Neuronal stem cell (in vitro differentiated cells): ENCODE results near the gene ZMYM4.

ENCODE experiments used
- DNase-seq: peaks from one replicate; pipeline ENCODE4 v3.0.0-alpha.2; 2013; ENCODE audit warnings: low spot score
- H2AFZ ChIP-seq: one replicate; pipeline ENCODE4 v1.6.1; 2013; ENCODE audit warnings: mild to moderate bottlenecking, low read length, inconsistent platforms
- H2AK5ac ChIP-seq: 2 replicates; pipeline ENCODE4 v1.6.1; 2013; ENCODE audit warnings: low read depth, mild to moderate bottlenecking, inconsistent platforms, low read length, moderate library complexity, mixed read lengths
- H2BK120ac ChIP-seq: 2 replicates; pipeline ENCODE4 v1.6.1; 2013; ENCODE audit warnings: low read depth, mild to moderate bottlenecking, inconsistent platforms, low read length, moderate library complexity, mixed read lengths
- H2BK12ac ChIP-seq: one replicate; pipeline ENCODE4 v1.6.1; 2013; ENCODE audit warnings: low read length, inconsistent platforms
- H2BK15ac ChIP-seq: 2 replicates; pipeline ENCODE4 v1.6.1; 2013; ENCODE audit warnings: mild to moderate bottlenecking, low read length, inconsistent platforms, mixed read lengths
- H2BK5ac ChIP-seq: one replicate; pipeline ENCODE4 v1.6.1; 2013; ENCODE audit warnings: inconsistent platforms, mild to moderate bottlenecking, low read length, moderate library complexity
- H3K14ac ChIP-seq: one replicate; pipeline ENCODE4 v1.6.1; 2013; ENCODE audit warnings: low read length, inconsistent platforms
- H3K18ac ChIP-seq: 2 replicates; pipeline ENCODE4 v1.6.1; 2013; ENCODE audit warnings: low read length, inconsistent platforms
- H3K23ac ChIP-seq: 2 replicates; pipeline ENCODE4 v1.6.1; 2013; ENCODE audit warnings: low read depth, mild to moderate bottlenecking, mixed read lengths, low read length, inconsistent platforms; ENCODE audit not compliant: poor library complexity
- H3K27ac ChIP-seq: replicated peaks from 3 replicates; pipeline ENCODE4 v1.5.1; 2013; ENCODE audit warnings: low read length, inconsistent platforms
- H3K27me3 ChIP-seq, 3 experiments: 2 replicates each; pipeline ENCODE4 v1.6.1; 2013; ENCODE audit warnings: low read length in 3 of 3, mild to moderate bottlenecking in 2 of 3, inconsistent platforms in 1 of 3, low read depth in 1 of 3, mixed read lengths in 1 of 3, moderate library complexity in 1 of 3; ENCODE audit not compliant: control insufficient read depth in 3 of 3, insufficient read depth in 3 of 3
- H3K36me3 ChIP-seq, 2 donors: replicated peaks in 1 of 2; 2 replicates each; pipeline ENCODE4 v1.6.1; 2013; ENCODE audit warnings: low read length in 2 of 2; ENCODE audit not compliant: control insufficient read depth in 2 of 2, insufficient read depth in 2 of 2
- H3K4ac ChIP-seq: 2 replicates; pipeline ENCODE4 v1.6.1; 2013; ENCODE audit warnings: inconsistent platforms, mild to moderate bottlenecking, low read length, moderate library complexity
- H3K4me1 ChIP-seq, 2 donors: 1 replicate in 1 of 2; 2 replicates in 1 of 2; pipeline ENCODE4 v1.6.1; 2013; ENCODE audit warnings: low read length in 2 of 2, low read depth in 1 of 2; ENCODE audit not compliant: control insufficient read depth in 2 of 2, insufficient read depth in 1 of 2
- H3K4me2 ChIP-seq: one replicate; pipeline ENCODE4 v1.6.1; 2013; ENCODE audit warnings: mild to moderate bottlenecking, low read length, inconsistent platforms; ENCODE audit not compliant: insufficient read depth, poor library complexity, severe bottlenecking
- H3K4me3 ChIP-seq, 2 donors: 2 replicates each; pipeline ENCODE4 v1.5.1; 2013; ENCODE audit warnings: low read length in 2 of 2, mild to moderate bottlenecking in 2 of 2, inconsistent platforms in 1 of 2, moderate library complexity in 1 of 2
- H3K79me1 ChIP-seq: one replicate; pipeline ENCODE4 v1.6.1; 2013; ENCODE audit warnings: low read depth, mild to moderate bottlenecking, inconsistent platforms, low read length, moderate library complexity
- H3K9ac ChIP-seq: one replicate; pipeline ENCODE4 v1.6.1; 2013; ENCODE audit warnings: mild to moderate bottlenecking, low read depth, low read length, inconsistent platforms; ENCODE audit not compliant: poor library complexity
- H3K9me3 ChIP-seq, 2 donors: replicated peaks in 1 of 2; 2 replicates each; pipeline versions ENCODE3 to v1.6.1; 2013; ENCODE audit warnings: low read length in 2 of 2, mild to moderate bottlenecking in 2 of 2, inconsistent platforms in 1 of 2, low read depth in 1 of 2, mixed read lengths in 1 of 2, moderate library complexity in 1 of 2; ENCODE audit not compliant: control insufficient read depth in 2 of 2, insufficient read depth in 1 of 2
- H4K8ac ChIP-seq: one replicate; pipeline ENCODE4 v1.6.1; 2013; ENCODE audit warnings: low read depth, mild to moderate bottlenecking, inconsistent platforms, low read length, moderate library complexity
- H4K91ac ChIP-seq: one replicate; pipeline ENCODE4 v1.6.1; 2013; ENCODE audit warnings: low read length, low read depth, mild to moderate bottlenecking, inconsistent platforms; ENCODE audit not compliant: poor library complexity
- WGBS, 2 donors: extraction: QIAGEN DNeasy Blood & Tissue Kit; methylation state at CpG; one replicate each; pipeline ENCODE4 v1.1.7; 2013; ENCODE audit warnings: missing lambda C conversion rate in 2 of 2, mixed read lengths in 1 of 2; ENCODE audit not compliant: insufficient read length in 2 of 2, insufficient replicate concordance in 1 of 2; ENCODE audit errors: extremely low coverage in 2 of 2; 5-methylcytosine and 5-hydroxymethylcytosine counted together

The ZMYM4 gene

GRCh38 chr1:35319988-35320713 lies 51.6 kb downstream of the ZMYM4 start:
- Histone ChIP-seq H2BK12ac (no peak overlapping the region), H3K9ac (no peak overlapping the region), H3K23ac (no peak overlapping the region), H2BK15ac (no peak overlapping the region), H3K4ac (no peak overlapping the region), H2AK5ac (no peak overlapping the region), H3K4me1 (no peaks in the 10 kb centered on the region), H4K8ac (no peak overlapping the region), H3K9me3 (peaks cover 0 to 9% of the 10 kb centered on the region in 2 donors), H2BK120ac (no peak overlapping the region), H4K91ac (no peak overlapping the region), H3K36me3 (peaks cover 2 to 40% of the 10 kb centered on the region in 2 donors), H3K27me3 (no peaks in the 10 kb centered on the region), H3K79me1 (peaks cover 2% of the 10 kb centered on the region), H3K27ac (no peak overlapping the region), H3K14ac (no peak overlapping the region), H2BK5ac (no peak overlapping the region), H2AFZ (no peak overlapping the region), H3K4me3 (no peak overlapping the region), H3K18ac (no peak overlapping the region), H3K4me2 (no peak overlapping the region)
- no peak for DNase-seq
- WGBS, 2 donors, result no CpG with 5 or more reads among the region's 4 CpGs

DNA sequence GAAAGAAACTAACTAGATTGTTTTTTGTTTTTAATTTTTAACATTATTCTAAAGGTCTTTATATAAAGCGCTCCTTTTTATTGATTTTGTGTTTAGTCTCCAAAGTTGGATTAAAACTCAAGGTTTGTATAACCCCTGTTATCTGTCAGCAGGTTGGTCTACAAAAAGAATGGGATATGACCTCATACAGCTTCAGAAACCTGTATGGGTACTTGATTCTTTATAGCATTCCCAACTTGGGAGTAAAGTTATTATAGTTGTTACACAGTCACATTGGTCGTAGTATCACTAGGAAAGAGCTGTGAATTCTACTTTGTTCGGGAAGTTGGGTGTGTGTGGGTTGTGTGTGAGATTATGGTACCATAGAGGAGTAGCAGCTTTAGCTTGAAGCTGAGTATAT lies 52.4 kb downstream of the ZMYM4 start:
- no peak overlapping the region for H3K4ac ChIP-seq
- no peak overlapping the region for H2BK120ac ChIP-seq
- H3K14ac ChIP-seq, result no peak overlapping the region
- no peak overlapping the region for H3K4me2 ChIP-seq
- no peak overlapping the region for H4K8ac ChIP-seq
- no peak overlapping the region for H3K23ac ChIP-seq
- no peak overlapping the region for H2BK5ac ChIP-seq
- H2BK15ac ChIP-seq, result no peak overlapping the region
- no peaks in the 10 kb centered on the region for H3K27me3 ChIP-seq
- no peak for DNase-seq
- H3K36me3 ChIP-seq, result peaks cover 2 to 37% of the 10 kb centered on the region in 2 donors
- H3K27ac ChIP-seq, result no peak overlapping the region
- no peak overlapping the region for H4K91ac ChIP-seq
- H3K4me3 ChIP-seq, result no peak overlapping the region
- no peak overlapping the region for H2AK5ac ChIP-seq
- WGBS, 2 donors, result no CpG with 5 or more reads among the region's 3 CpGs
- no peaks in the 10 kb centered on the region for H3K4me1 ChIP-seq
- no peak overlapping the region for H2BK12ac ChIP-seq
- H3K79me1 ChIP-seq, result peaks cover 2% of the 10 kb centered on the region
- H2AFZ ChIP-seq, result no peak overlapping the region
- H3K9ac ChIP-seq, result no peak overlapping the region
- no peak overlapping the region for H3K18ac ChIP-seq
- H3K9me3 ChIP-seq, result peaks cover 0 to 9% of the 10 kb centered on the region in 2 donors

- H2BK15ac ChIP-seq, result no peak overlapping the region
- H3K79me1 ChIP-seq, result peaks cover 2% of the 10 kb centered on the region
- no peak overlapping the region for H3K4me2 ChIP-seq
These were observed 56.0 kb downstream of the ZMYM4 start for GRCh38 chr1:35324486-35324885.

DNA sequence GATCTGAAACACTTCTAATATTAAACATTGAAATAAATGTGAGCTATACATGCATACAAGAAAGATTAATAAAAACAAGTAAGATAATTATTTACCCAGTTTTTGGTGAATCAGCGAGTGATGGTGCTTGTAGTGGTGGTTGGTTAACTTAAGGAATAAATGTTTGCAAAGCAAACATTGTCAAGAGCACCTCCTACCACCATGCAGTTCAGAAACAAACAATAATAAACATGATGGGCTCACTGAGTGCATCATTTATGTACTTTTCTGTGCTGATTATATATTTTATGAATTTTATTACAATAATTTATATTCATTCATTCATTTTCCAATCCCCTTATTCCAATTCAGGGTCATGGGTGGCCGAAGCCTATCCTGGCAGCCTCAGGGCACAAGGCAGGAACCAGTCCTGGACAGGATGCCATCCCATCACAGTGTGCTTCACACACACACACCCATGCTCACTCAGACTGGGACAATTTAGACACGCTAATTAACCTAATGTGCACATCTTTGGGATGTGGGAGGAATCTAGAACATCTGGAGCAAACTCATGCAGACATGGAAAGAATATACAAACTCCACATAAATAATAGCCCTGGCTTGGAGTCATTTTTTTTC lies 57.8 kb downstream of the ZMYM4 start:
- H3K79me1 ChIP-seq, result peaks cover 2% of the 10 kb centered on the region
- H3K4ac ChIP-seq, result no peak overlapping the region
- no peak overlapping the region for H3K4me2 ChIP-seq
- peaks cover 2 to 50% of the 10 kb centered on the region in 2 donors for H3K36me3 ChIP-seq
- no peak overlapping the region for H4K8ac ChIP-seq
- no peaks in the 10 kb centered on the region for H3K9me3 ChIP-seq
- H2AK5ac ChIP-seq, result no peak overlapping the region
- no peak overlapping the region for H2BK15ac ChIP-seq
- WGBS, 2 donors, result no CpG with 5 or more reads among the region's 3 CpGs
- no peak overlapping the region for H2BK12ac ChIP-seq
- H3K27ac ChIP-seq, result no peak overlapping the region
- no peak overlapping the region for H3K14ac ChIP-seq
- no peak overlapping the region for H3K23ac ChIP-seq
- H3K9ac ChIP-seq, result no peak overlapping the region
- no peak overlapping the region for H4K91ac ChIP-seq
- H2BK120ac ChIP-seq, result no peak overlapping the region
- H2BK5ac ChIP-seq, result no peak overlapping the region
- no peak overlapping the region for H3K4me3 ChIP-seq
- no peak overlapping the region for H3K18ac ChIP-seq
- no peaks in the 10 kb centered on the region for H3K27me3 ChIP-seq
- H3K4me1 ChIP-seq, result no peaks in the 10 kb centered on the region
- DNase-seq, result no peak
- no peak overlapping the region for H2AFZ ChIP-seq

More at GRCh38 chr1:35324486-35324885, 56.0 kb downstream of the ZMYM4 start:
- Histone ChIP-seq H2BK120ac (no peak overlapping the region), H3K9ac (no peak overlapping the region), H3K9me3 (no peaks in the 10 kb centered on the region), H2AFZ (no peak overlapping the region), H3K4me1 (no peaks in the 10 kb centered on the region), H2AK5ac (no peak overlapping the region), H3K27me3 (no peaks in the 10 kb centered on the region), H2BK12ac (no peak overlapping the region), H2BK5ac (no peak overlapping the region), H3K18ac (no peak overlapping the region), H3K27ac (no peak overlapping the region), H3K36me3 (peaks cover 2 to 57% of the 10 kb centered on the region in 2 donors), H4K91ac (no peak overlapping the region), H3K14ac (no peak overlapping the region), H4K8ac (no peak overlapping the region), H3K4me3 (no peak overlapping the region), H3K23ac (no peak overlapping the region), H3K4ac (no peak overlapping the region)
- DNase-seq, result no peak
- no CpG with 5 or more reads among the region's 1 CpG for WGBS, 2 donors
